BE2C (cell line): ENCODE results near the gene ATG2A.

ENCODE experiments used
- DNase-seq: peaks from one replicate; pipeline ENCODE4 v3.0.0-alpha.2; 2020
- H3K27me3 ChIP-seq: fragments of 250-450 bp; sonication (Bioruptor Pico); 2 replicates; pipeline ENCODE4 v1.5.1; 2020; ENCODE audit warnings: mild to moderate bottlenecking
- H3K36me3 ChIP-seq: fragments of 250-450 bp; sonication (Bioruptor Pico); 2 replicates; pipeline ENCODE4 v1.5.1; 2020; ENCODE audit warnings: mild to moderate bottlenecking
- H3K4me1 ChIP-seq: fragments of 250-450 bp; sonication (Bioruptor Pico); 2 replicates; pipeline ENCODE4 v1.5.1; 2020
- H3K4me3 ChIP-seq: 2 replicates; pipeline ENCODE4 v1.5.1; 2011; ENCODE audit warnings: low read depth, low read length
- H3K9me3 ChIP-seq: fragments of 250-450 bp; sonication (Bioruptor Pico); 2 replicates; pipeline ENCODE4 v1.5.1; 2020
- TF ChIP-seq, protein P1 (sequence below): IDR thresholded peaks from 2 replicates; pipeline ENCODE4 v1.5.1; 2012; ENCODE audit warnings: mild to moderate bottlenecking, low read depth, low read length

The ATG2A gene

DNA sequence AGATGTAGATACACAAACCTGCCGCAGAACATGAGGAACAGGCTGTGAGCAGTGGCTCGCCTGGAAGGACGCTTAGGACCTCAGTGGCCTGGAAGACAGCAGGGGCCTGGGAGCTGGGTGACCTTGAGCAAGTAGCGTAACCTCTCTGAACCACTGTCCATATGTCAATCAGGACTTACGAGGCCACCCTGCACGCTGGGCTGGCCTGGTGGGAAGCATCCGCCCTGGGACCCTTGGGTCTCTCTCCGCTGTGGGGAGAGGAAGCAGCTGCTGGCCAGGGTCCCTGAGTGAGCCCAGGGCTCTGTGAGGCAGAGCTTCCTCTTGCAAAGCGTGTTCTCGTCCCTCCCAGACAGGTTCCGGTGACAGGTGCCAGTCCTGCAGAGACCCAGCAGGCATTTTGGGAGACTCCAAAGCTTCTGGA, 24.6 kb downstream of the ATG2A start:
- DNase-seq: no peak
- no peak overlapping the region for H3K4me3 ChIP-seq
- peaks cover 3% of the 10 kb centered on the region; the same call in 1 of the 2 replicates for H3K4me1 ChIP-seq
- H3K36me3 ChIP-seq: no peaks in the 10 kb centered on the region
- no peaks in the 10 kb centered on the region for H3K27me3 ChIP-seq
- TF ChIP-seq, protein P1, sequence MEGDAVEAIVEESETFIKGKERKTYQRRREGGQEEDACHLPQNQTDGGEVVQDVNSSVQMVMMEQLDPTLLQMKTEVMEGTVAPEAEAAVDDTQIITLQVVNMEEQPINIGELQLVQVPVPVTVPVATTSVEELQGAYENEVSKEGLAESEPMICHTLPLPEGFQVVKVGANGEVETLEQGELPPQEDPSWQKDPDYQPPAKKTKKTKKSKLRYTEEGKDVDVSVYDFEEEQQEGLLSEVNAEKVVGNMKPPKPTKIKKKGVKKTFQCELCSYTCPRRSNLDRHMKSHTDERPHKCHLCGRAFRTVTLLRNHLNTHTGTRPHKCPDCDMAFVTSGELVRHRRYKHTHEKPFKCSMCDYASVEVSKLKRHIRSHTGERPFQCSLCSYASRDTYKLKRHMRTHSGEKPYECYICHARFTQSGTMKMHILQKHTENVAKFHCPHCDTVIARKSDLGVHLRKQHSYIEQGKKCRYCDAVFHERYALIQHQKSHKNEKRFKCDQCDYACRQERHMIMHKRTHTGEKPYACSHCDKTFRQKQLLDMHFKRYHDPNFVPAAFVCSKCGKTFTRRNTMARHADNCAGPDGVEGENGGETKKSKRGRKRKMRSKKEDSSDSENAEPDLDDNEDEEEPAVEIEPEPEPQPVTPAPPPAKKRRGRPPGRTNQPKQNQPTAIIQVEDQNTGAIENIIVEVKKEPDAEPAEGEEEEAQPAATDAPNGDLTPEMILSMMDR: no peak
- no peaks in the 10 kb centered on the region for H3K9me3 ChIP-seq

DNA sequence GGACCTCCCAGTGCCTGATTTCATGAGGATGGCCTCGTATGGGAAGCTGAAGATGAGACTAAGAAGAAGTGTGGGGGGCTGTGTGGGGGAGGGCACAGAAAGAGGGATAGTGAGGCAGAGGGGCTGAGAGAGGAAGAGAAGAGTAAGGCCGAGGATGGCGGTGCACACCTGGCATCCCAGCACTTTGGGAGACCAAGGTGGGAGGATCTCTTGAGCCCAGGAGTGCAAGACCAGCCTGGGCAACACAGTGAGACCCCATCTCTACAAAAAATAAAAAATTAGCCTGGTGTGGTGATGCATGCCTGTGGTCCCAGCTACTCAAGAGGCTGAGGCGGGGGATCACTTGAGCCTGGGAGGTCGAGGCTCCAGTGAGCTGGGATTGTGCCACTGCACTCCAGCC, 25.1 kb downstream of the ATG2A start:
- TF ChIP-seq, protein P1: no peak
- Histone ChIP-seq H3K36me3 (no peaks in the 10 kb centered on the region), H3K4me1 (peaks cover 3% of the 10 kb centered on the region; the same call in 1 of the 2 replicates), H3K27me3 (no peaks in the 10 kb centered on the region), H3K4me3 (no peak overlapping the region), H3K9me3 (no peaks in the 10 kb centered on the region)
- no peak for DNase-seq

DNA sequence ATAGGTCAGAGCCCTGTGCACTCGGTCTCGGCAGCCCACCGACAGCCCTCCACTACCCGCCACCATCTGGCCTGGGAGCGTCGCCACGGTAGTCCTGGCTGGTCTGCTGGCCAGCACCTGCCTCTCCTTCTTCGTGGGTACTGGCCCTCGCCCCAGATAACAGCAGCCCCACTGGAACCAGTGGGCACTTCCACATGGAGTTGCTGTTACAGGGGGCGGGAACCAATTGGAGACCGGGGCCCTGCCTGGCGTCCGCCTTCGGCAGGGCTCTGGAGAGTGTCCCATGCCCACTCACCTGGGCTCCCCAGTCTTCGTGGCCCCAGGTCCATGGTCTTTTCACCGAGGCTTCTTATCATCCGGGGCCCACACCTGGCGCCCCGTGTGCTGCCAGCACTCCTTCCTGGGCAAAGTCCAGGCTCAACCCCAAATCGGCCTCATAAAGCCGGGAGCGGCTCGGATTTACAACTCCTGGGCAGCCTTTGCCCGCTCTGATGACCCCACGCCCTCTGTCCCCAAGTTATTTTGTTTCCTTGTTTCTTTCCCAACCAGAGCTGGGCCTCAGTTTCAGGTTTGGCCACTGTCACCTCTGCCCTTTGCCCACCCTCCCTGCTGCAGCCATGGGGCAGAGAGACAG, 25.7 kb downstream of the ATG2A start:
- H3K27me3 ChIP-seq: no peaks in the 10 kb centered on the region
- H3K9me3 ChIP-seq: no peaks in the 10 kb centered on the region
- H3K4me3 ChIP-seq: no peak overlapping the region

DNA sequence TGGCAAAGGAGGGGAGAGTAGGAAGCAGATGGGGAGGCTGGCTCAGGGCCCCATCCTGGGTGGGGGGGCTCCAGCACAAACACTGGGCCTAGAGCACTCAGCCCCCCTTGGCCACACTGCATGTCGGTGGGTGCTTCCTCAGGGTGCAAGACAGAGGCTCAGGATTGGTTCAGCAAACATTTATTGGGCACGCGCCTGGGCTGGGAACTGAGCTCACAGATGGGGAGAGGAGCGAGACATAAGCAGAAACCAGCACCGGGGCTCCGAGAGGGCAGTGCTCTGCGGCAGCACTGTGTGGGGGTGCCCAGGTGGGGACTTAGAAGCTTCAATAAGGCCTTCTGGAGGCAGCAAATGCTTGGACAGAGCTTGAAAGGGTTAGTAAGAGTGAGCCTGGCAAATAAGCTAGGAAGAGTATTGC, 26.5 kb downstream of the ATG2A start:
- no peak for DNase-seq
- no peak overlapping the region for H3K4me3 ChIP-seq

More for the DNA sequence above, 25.7 kb downstream of the ATG2A start:
- H3K4me1 ChIP-seq: peaks cover 3% of the 10 kb centered on the region; the same call in 1 of the 2 replicates
- no peak for DNase-seq
- TF ChIP-seq, protein P1: no peak
- no peaks in the 10 kb centered on the region for H3K36me3 ChIP-seq

DNA sequence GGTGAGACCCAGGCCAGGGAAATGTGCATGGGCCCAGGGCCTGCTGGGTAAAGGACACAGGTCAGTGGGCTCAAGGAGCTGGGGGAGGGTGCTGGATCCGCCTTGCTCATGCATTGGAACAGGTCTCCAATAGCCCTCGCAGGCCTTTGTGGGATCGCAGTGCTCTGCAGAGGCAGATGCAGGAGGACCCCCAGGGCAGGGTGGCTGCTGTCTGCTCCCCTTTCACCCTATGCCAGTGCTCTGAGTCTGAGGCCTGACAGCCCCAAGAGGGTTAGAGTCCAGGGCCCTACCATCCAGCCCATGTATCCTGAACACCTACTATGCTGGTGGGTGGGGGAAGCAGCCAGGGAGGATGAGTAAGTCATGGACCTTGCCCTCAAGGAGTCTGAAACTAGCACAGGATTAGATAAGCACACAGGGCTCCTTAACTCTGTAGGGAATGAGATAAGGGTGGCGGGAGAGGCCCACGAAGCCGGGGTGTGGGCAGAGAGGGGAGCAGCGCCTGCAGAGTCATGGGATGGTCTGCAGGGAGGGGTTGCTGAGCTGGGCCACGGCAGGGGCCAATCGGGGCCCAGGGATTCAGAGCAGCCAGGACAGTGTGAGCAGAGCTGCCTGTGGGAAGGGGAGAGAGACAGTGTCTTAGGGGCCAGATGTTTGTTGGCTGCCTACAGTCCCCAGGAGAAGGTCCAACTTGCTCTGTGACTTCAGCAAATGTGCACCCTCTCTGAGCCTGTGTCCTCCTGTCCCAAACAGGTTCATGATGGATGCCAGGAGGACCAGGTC, 28.1 kb downstream of the ATG2A start:
- Histone ChIP-seq H3K9me3 (no peaks in the 10 kb centered on the region), H3K36me3 (no peaks in the 10 kb centered on the region), H3K27me3 (no peaks in the 10 kb centered on the region), H3K4me1 (peaks cover 3% of the 10 kb centered on the region), H3K4me3 (no peak overlapping the region)
- no peak for DNase-seq
- TF ChIP-seq, protein P1: no peak

More for the DNA sequence above, 26.5 kb downstream of the ATG2A start:
- H3K9me3 ChIP-seq: no peaks in the 10 kb centered on the region
- peaks cover 3% of the 10 kb centered on the region for H3K4me1 ChIP-seq
- TF ChIP-seq, protein P1: no peak
- H3K36me3 ChIP-seq: no peaks in the 10 kb centered on the region
- no peaks in the 10 kb centered on the region for H3K27me3 ChIP-seq

DNA sequence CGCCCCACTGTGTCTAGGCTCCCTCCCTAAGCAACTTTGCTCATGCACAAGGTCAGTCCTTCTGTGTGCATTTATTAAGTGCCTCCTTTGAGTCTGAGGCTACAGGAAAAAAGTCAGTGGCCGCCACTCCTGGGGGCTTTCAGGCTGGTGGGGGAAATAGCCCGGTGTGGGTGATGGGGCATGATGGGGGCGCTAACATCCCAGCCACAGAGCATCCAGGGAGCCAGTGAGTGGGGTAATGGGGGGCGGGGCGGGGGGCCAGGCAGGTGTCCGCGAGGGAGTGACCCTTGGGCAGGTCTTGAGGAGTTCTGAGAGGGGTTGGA, 28.6 kb downstream of the ATG2A start:
- DNase-seq: no peak
- no peaks in the 10 kb centered on the region for H3K36me3 ChIP-seq
- peaks cover 3% of the 10 kb centered on the region for H3K4me1 ChIP-seq
- TF ChIP-seq, protein P1: no peak
- H3K27me3 ChIP-seq: no peaks in the 10 kb centered on the region
- no peak overlapping the region; the same call in 1 of the 2 replicates for H3K4me3 ChIP-seq
- no peaks in the 10 kb centered on the region for H3K9me3 ChIP-seq
